KMS-11 (cell line): ENCODE measurements around the gene LTO1.

Experiments
- H2AFZ ChIP-seq: fragments of 200-600 bp; sonication (generic); 2 replicates; pipeline ENCODE4 v1.6.1; 2016; ENCODE audit warnings: antibody characterized with exemption, mixed run types, low read depth
- H3K27ac ChIP-seq: fragments of 200-600 bp; sonication (generic); 2 replicates; pipeline ENCODE4 v1.6.1; 2016; ENCODE audit warnings: mild to moderate bottlenecking, mixed run types
- H3K27me3 ChIP-seq: fragments of 200-600 bp; sonication (generic); 2 replicates; pipeline ENCODE4 v1.6.1; 2017; ENCODE audit warnings: mild to moderate bottlenecking, low read depth, mixed run types, moderate library complexity; ENCODE audit not compliant: insufficient read depth
- H3K36me3 ChIP-seq: fragments of 200-600 bp; sonication (generic); 2 replicates; pipeline ENCODE4 v1.6.1; 2017; ENCODE audit warnings: mild to moderate bottlenecking, mixed run types; ENCODE audit not compliant: insufficient read depth
- H3K4me1 ChIP-seq: fragments of 200-600 bp; sonication (generic); 2 replicates; pipeline ENCODE4 v1.6.1; 2016; ENCODE audit warnings: mild to moderate bottlenecking, low read depth, mixed run types; ENCODE audit not compliant: poor library complexity, severe bottlenecking
- H3K4me2 ChIP-seq: fragments of 200-600 bp; sonication (generic); 2 replicates; pipeline ENCODE4 v1.7.0; 2016; ENCODE audit warnings: mild to moderate bottlenecking, mixed run types
- H3K4me3 ChIP-seq: fragments of 200-600 bp; sonication (generic); IDR thresholded peaks from 2 replicates; pipeline ENCODE4 v1.6.1; 2017; ENCODE audit warnings: low read depth, low read length, mixed read lengths; ENCODE audit not compliant: insufficient read depth
- H3K79me2 ChIP-seq: fragments of 200-600 bp; sonication (generic); 2 replicates; pipeline ENCODE4 v1.6.1; 2016; ENCODE audit warnings: low read depth, mixed run types; ENCODE audit not compliant: insufficient read depth
- H3K9ac ChIP-seq: fragments of 200-600 bp; sonication (generic); 2 replicates; pipeline ENCODE4 v1.6.1; 2016; ENCODE audit warnings: mild to moderate bottlenecking, mixed run types
- H4K20me1 ChIP-seq: fragments of 200-600 bp; sonication (generic); 2 replicates; pipeline ENCODE4 v1.6.1; 2016; ENCODE audit warnings: mild to moderate bottlenecking, mixed run types; ENCODE audit not compliant: insufficient read depth
- TF ChIP-seq, protein P1 (sequence below): fragments of 200-600 bp; sonication (generic); conservative IDR thresholded peaks from 2 replicates; pipeline ENCODE4 v1.6.1; 2017; ENCODE audit warnings: low read depth, mild to moderate bottlenecking, antibody characterized with exemption, low read length, moderate library complexity, mixed read lengths

LTO1 gene

DNA sequence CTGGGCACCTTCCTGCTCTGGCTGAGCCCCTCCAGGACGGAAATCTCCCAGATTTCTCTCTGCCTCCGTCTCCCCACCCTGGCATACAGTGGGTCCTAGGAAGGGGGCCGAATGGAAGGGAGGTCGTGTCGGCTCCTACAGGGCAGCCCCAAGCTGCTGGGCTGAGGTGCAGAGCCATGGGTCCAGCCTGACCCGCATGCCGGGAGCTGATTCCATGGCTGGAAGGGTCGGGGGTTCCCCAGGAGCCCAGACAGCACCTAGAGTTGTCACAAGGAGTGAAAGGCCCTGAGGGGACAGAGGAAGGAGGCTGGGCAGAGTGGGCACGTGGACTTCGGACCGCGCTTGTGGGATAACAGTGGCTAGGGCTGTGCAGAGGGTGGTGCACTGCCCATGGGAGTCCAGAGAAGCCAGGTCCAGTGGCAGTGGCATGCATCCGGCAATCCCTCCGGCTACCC is 17.7 kb downstream of the LTO1 start:
- no peaks in the 10 kb centered on the region for H3K79me2 ChIP-seq
- H3K4me1 ChIP-seq: no peaks in the 10 kb centered on the region
- no peaks in the 10 kb centered on the region for H4K20me1 ChIP-seq
- H3K4me3 ChIP-seq: no peak overlapping the region
- H3K27ac ChIP-seq: no peak overlapping the region
- H3K27me3 ChIP-seq: peaks cover 10% of the 10 kb centered on the region; the same call in 1 of the 2 replicates
- H3K36me3 ChIP-seq: no peaks in the 10 kb centered on the region
- H3K4me2 ChIP-seq: no peak overlapping the region
- H3K9ac ChIP-seq: no peak overlapping the region
- TF ChIP-seq, protein P1, sequence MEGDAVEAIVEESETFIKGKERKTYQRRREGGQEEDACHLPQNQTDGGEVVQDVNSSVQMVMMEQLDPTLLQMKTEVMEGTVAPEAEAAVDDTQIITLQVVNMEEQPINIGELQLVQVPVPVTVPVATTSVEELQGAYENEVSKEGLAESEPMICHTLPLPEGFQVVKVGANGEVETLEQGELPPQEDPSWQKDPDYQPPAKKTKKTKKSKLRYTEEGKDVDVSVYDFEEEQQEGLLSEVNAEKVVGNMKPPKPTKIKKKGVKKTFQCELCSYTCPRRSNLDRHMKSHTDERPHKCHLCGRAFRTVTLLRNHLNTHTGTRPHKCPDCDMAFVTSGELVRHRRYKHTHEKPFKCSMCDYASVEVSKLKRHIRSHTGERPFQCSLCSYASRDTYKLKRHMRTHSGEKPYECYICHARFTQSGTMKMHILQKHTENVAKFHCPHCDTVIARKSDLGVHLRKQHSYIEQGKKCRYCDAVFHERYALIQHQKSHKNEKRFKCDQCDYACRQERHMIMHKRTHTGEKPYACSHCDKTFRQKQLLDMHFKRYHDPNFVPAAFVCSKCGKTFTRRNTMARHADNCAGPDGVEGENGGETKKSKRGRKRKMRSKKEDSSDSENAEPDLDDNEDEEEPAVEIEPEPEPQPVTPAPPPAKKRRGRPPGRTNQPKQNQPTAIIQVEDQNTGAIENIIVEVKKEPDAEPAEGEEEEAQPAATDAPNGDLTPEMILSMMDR: no peak
- no peak overlapping the region for H2AFZ ChIP-seq

DNA sequence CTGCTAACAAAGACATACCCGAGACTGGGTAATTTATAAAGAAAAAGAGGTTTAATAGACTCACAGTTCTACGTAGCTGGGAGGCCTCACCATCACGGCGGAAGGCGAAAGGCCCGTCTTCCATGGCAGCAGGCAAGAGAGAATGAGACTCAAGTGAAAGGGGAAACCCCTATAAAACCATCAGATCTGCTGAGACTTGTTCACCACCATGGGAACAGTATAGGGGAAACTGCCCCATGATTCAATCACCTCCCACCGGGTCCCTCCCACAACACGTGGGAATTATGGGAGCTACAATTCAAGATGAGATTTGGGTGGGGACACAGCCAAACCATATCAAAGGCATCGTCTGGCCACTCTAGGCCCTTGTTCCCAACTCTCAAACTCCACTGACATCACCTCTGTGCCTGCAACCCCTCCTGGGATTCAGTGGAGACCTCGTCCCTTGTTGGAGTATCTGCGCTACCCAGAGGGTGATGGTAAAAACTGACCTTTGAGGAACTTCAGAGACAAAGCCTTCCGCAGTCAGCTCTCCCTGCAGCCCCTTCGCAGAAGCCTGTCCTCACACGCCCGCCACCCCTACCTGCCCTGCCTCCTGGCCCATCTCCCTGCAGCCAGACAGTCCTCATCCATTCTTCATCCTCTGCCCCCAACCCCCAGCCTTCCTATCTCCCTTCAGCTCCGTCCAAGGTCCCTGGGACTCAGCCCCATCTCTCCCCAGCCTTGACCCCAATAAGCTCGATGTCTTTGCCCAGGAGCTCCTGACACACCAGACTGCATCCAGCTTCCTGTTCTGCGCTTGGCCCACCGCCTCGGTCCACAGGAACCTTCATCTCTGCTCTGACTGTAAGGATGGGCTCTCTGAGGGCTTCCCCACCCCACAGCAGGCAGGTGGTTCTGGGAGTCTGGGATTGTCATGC is 18.4 kb downstream of the LTO1 start:
- Histone ChIP-seq H3K79me2 (no peaks in the 10 kb centered on the region), H3K27me3 (peaks cover 17% of the 10 kb centered on the region; the same call in 1 of the 2 replicates), H3K9ac (no peak overlapping the region), H3K27ac (no peak overlapping the region), H3K4me3 (no peak overlapping the region), H2AFZ (no peak overlapping the region), H3K4me2 (no peak overlapping the region), H3K4me1 (no peaks in the 10 kb centered on the region), H4K20me1 (no peaks in the 10 kb centered on the region), H3K36me3 (no peaks in the 10 kb centered on the region)
- TF ChIP-seq, protein P1: no peak

DNA sequence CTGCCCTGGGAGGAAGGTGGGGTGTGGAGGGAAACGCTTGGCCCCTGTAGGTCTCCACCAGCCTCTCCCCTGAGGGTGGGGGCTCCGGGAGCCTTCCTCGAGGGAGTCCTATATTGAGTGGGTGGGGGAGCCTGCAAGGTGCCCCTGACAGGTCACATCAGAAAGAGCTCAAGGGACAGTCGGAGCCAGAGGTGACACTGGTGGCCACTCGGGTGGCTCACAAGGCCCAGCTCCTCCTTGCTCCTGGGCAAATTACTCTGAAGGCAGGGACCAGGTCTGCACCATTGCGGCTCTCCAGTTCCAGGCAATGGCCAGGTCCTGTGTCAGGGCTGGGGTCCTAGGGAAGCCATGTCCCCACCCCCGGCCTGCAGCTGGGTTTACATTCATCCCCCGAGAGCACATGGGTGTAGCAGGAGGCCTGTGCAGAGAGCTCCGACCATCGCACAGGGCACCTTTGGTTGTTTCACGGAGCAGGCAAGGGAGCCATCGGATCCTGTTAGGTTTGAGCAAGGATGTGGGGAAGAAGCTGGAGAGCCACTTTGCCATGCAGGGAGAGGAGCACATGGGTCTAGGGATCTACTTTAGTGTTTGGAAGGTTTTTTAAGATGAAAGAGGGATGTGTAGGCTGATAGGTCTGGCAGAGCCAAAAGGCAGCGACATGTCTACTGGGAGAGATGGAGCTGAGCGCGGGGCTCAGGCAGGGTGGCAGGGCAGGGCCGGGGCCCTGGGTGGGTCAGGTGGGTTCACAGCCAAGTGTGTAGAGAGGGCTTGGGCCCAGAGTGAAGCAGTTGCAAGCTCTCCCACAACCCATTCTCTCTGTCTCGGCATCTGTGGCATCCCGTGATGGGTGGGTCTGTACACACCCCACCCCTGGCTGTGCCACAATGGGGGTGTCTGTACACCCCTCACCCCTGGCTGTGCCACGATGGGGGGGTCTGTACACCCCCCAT is 19.4 kb downstream of the LTO1 start:
- TF ChIP-seq, protein P1: no peak
- Histone ChIP-seq H3K4me1 (no peaks in the 10 kb centered on the region), H3K27ac (no peak overlapping the region), H3K36me3 (no peaks in the 10 kb centered on the region), H4K20me1 (no peaks in the 10 kb centered on the region), H3K9ac (no peak overlapping the region), H3K27me3 (peaks cover 22% of the 10 kb centered on the region; the same call in 1 of the 2 replicates), H3K4me3 (no peak overlapping the region), H3K79me2 (no peaks in the 10 kb centered on the region), H2AFZ (no peak overlapping the region), H3K4me2 (no peak overlapping the region)

DNA sequence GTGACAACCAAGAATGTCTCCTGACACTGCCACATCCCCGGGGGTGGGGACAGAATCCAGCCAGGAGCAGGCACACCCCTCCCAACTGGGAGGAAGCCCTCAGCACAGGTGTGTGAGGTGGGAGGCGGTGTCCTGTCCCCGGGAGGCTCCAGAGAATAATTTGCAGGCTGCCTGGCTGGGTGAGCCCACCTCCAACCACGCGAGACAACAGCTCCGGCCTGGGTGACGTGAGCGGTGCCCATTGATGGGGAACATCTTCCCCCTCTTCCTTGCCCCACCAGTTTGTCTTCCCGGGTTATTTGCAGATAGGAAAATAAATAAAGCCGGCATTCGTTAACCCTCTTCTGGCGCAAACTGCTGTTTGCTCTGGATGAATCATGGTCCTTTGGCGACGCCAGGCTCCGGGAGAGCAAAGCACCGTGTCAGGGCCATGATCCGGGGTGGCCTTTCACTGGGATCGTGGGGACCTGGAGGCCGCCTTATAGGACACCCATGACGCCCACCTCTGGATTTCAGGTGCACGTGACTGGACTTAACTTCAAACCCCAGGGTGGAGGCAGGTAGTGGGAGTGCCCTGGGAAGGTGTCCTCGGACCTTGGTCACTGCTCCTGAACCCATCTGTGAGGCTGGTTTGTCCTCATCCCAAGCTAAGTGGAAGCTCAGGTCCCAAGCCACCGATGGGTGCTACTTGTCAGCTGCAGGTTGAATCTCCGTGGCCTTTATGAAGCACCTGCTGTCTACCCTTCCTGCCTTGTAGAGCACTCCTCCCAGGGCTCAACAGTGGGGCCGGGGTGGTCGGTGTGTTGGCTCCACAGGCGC is 20.3 kb downstream of the LTO1 start:
- Histone ChIP-seq H3K27ac (no peak overlapping the region), H3K9ac (no peak overlapping the region), H2AFZ (no peak overlapping the region), H3K4me1 (no peaks in the 10 kb centered on the region), H3K27me3 (peaks cover 23% of the 10 kb centered on the region; the same call in 1 of the 2 replicates), H3K4me2 (no peak overlapping the region), H3K36me3 (no peaks in the 10 kb centered on the region), H3K79me2 (no peaks in the 10 kb centered on the region), H4K20me1 (no peaks in the 10 kb centered on the region), H3K4me3 (no peak overlapping the region)
- TF ChIP-seq, protein P1: no peak
